HFFc6 (cell line): Measurements from ENCODE around the gene SLC22A23. TPM values are rescaled to one million over a fixed set of nuclear protein-coding genes. Genes with fewer than 3 reads are reported as not detected.
"Not testable (repeated sequence)": the region's sequence is repeated elsewhere in the genome, so short reads cannot be mapped to it uniquely, and the experiment has no call there.

Experiments
- DNase-seq: peaks from one replicate; pipeline ENCODE4 v3.0.0-alpha.2; 2018
- H3K27ac Mint-ChIP-seq: 2 replicates; pipeline ENCODE4 v1.8.0; 2020; ENCODE audit warnings: mild to moderate bottlenecking, mixed read lengths
- H3K27me3 Mint-ChIP-seq: 2 replicates; pipeline ENCODE4 v1.8.0; 2021; ENCODE audit warnings: mild to moderate bottlenecking, moderate library complexity, mixed read lengths; ENCODE audit not compliant: insufficient read depth
- H3K36me3 Mint-ChIP-seq: 2 replicates; pipeline ENCODE4 v1.8.0; 2021; ENCODE audit warnings: low read depth, mixed read lengths
- H3K4me1 Mint-ChIP-seq: 2 replicates; pipeline ENCODE4 v1.8.0; 2020; ENCODE audit warnings: low read depth, mixed read lengths
- H3K4me3 Mint-ChIP-seq: 2 replicates; pipeline ENCODE4 v1.8.0; 2020; ENCODE audit warnings: mild to moderate bottlenecking, moderate library complexity, mixed read lengths
- H3K9me3 Mint-ChIP-seq: 2 replicates; pipeline ENCODE4 v1.8.0; 2020; ENCODE audit warnings: mild to moderate bottlenecking, mixed read lengths
- CTCF ChIP-seq: fragments of 200-600 bp; sonication (generic); IDR thresholded peaks from 2 replicates; pipeline ENCODE4 v1.5.0; 2021; ENCODE audit warnings: antibody characterized with exemption, mild to moderate bottlenecking
- total RNA-seq, 6 experiments: library from RNA; stranded (reverse); fragmentation: NEBNext Ultra II Directional; extraction: Animal tissue kit (Norgen Biotek cat#: 25700); gene quantifications; 2 replicates in 1 of 6; 3 replicates in 5 of 6; pipeline ENCODE4 v1.2.3, GENCODE V29; 2021

SLC22A23 gene
- total RNA-seq, 6 experiments from 2014 or later: 0.10 to 0.55 (median 0.21) TPM

GRCh38 chr6:3382326-3383279 lies 74.2 kb downstream of the SLC22A23 start:
- Mint-ChIP-seq H3K9me3 (no peaks in the 10 kb centered on the region), H3K27me3 (peaks cover 45% of the 10 kb centered on the region), H3K27ac (no peak overlapping the region), H3K4me1 (peaks cover 12% of the 10 kb centered on the region), H3K4me3 (no peak overlapping the region), H3K36me3 (no peaks in the 10 kb centered on the region)
- no peak for TF ChIP-seq CTCF
- no peak for DNase-seq

- Mint-ChIP-seq H3K4me3 (no peak overlapping the region), H3K27ac (no peak overlapping the region), H3K4me1 (peaks cover 12% of the 10 kb centered on the region), H3K27me3 (peaks cover 39% of the 10 kb centered on the region), H3K36me3 (no peaks in the 10 kb centered on the region), H3K9me3 (no peaks in the 10 kb centered on the region)
- DNase-seq: no peak
- no peak for TF ChIP-seq CTCF
Observed at GRCh38 chr6:3381233-3381921, 75.5 kb downstream of the SLC22A23 start.

GRCh38 chr6:3380344-3381232 lies 76.3 kb downstream of the SLC22A23 start:
- Mint-ChIP-seq H3K27ac (no peak overlapping the region), H3K36me3 (no peaks in the 10 kb centered on the region), H3K9me3 (no peaks in the 10 kb centered on the region), H3K27me3 (peaks cover 32% of the 10 kb centered on the region), H3K4me1 (peaks cover 12% of the 10 kb centered on the region), H3K4me3 (no peak overlapping the region)
- no peak for TF ChIP-seq CTCF
- DNase-seq: no peak

GRCh38 chr6:3379482-3380060 lies 77.3 kb downstream of the SLC22A23 start:
- DNase-seq: no peak
- no peaks in the 10 kb centered on the region for H3K9me3 Mint-ChIP-seq
- H3K36me3 Mint-ChIP-seq: no peaks in the 10 kb centered on the region
- H3K4me3 Mint-ChIP-seq: no peak overlapping the region
- peaks cover 24% of the 10 kb centered on the region for H3K27me3 Mint-ChIP-seq
- H3K27ac Mint-ChIP-seq: no peak overlapping the region
- no peak for TF ChIP-seq CTCF
- peaks cover 12% of the 10 kb centered on the region for H3K4me1 Mint-ChIP-seq

GRCh38 chr6:3378808-3379207 lies 78.0 kb downstream of the SLC22A23 start:
- DNase-seq, H3K9me3 Mint-ChIP-seq, H3K4me3 Mint-ChIP-seq, H3K36me3 Mint-ChIP-seq, H3K27ac Mint-ChIP-seq: not testable (repeated sequence)
- peaks cover 27% of the 10 kb centered on the region for H3K27me3 Mint-ChIP-seq
- H3K4me1 Mint-ChIP-seq: peaks cover 12% of the 10 kb centered on the region

GRCh38 chr6:3378398-3378782 lies 78.5 kb downstream of the SLC22A23 start:
- Mint-ChIP-seq H3K27me3 (peaks cover 31% of the 10 kb centered on the region), H3K4me1 (peaks cover 12% of the 10 kb centered on the region)
- H3K4me3 Mint-ChIP-seq, H3K27ac Mint-ChIP-seq, H3K9me3 Mint-ChIP-seq, DNase-seq, H3K36me3 Mint-ChIP-seq: not testable (repeated sequence)
